Neural cell (in vitro differentiated cells): ENCODE results near the gene HGF.

Experiments used
- CTCF ChIP-seq: fragments of 450-650 bp; IDR thresholded peaks from 2 replicates; pipeline ENCODE4 v1.5.1; 2014; ENCODE audit warnings: antibody characterized with exemption, mild to moderate bottlenecking, moderate library complexity; ENCODE audit not compliant: poor library complexity, severe bottlenecking
- POLR2AphosphoS5 ChIP-seq: IDR thresholded peaks from 2 replicates; pipeline ENCODE4 v1.6.1; 2012
- RAD21 ChIP-seq: fragments of 450-650 bp; conservative IDR thresholded peaks from 2 replicates; pipeline ENCODE4 v1.6.1; 2014; ENCODE audit warnings: antibody characterized with exemption, mild to moderate bottlenecking, moderate library complexity
- TAF1 ChIP-seq: IDR thresholded peaks from 2 replicates; pipeline ENCODE4 v1.6.1; 2012; ENCODE audit warnings: low read depth

- TF ChIP-seq POLR2AphosphoS5: no peak
- no peak for TF ChIP-seq CTCF
- TF ChIP-seq TAF1: no peak
- TF ChIP-seq RAD21: no peak
Observed at GRCh38 chr7:81761031-81761430, 8.8 kb downstream of the HGF start.
